22Rv1 (cell line): ENCODE results near the gene DNAH2.

Source experiments
- CTCF ChIP-seq: fragments of 450-650 bp; IDR thresholded peaks from 2 replicates; pipeline ENCODE4 v1.5.1; 2017; ENCODE audit warnings: mild to moderate bottlenecking
- ZFX ChIP-seq: fragments of 450-650 bp; IDR thresholded peaks from 2 replicates; pipeline ENCODE4 v1.6.1; 2017; ENCODE audit warnings: antibody characterized with exemption, borderline replicate concordance

GRCh38 chr17:7687072-7687907, 30.3 kb upstream of the DNAH2 start, which contains the start of gene TP53:
- no peak for TF ChIP-seq CTCF
- no peak for TF ChIP-seq ZFX
